Tongue (tissue), 2 donors: ENCODE data around the gene PES1. TPM values are rescaled to one million over a fixed set of nuclear protein-coding genes. Genes with fewer than 3 reads are reported as not detected.
"Not testable (repeated sequence)": the region's sequence is repeated elsewhere in the genome, so short reads cannot be mapped to it uniquely, and the experiment has no call there.

Experiments used
- DNase-seq: peaks from one replicate; pipeline ENCODE4 v3.0.0-alpha.2; 2015
- total RNA-seq: library from RNA; depleted of rRNA; stranded (reverse); fragments of >200 nt; gene quantifications from one replicate; pipeline ENCODE4 v1.2.3, GENCODE V29; 2014

Gene PES1
- total RNA-seq, 1 donor from 2014 or later = 34.2 TPM

DNA sequence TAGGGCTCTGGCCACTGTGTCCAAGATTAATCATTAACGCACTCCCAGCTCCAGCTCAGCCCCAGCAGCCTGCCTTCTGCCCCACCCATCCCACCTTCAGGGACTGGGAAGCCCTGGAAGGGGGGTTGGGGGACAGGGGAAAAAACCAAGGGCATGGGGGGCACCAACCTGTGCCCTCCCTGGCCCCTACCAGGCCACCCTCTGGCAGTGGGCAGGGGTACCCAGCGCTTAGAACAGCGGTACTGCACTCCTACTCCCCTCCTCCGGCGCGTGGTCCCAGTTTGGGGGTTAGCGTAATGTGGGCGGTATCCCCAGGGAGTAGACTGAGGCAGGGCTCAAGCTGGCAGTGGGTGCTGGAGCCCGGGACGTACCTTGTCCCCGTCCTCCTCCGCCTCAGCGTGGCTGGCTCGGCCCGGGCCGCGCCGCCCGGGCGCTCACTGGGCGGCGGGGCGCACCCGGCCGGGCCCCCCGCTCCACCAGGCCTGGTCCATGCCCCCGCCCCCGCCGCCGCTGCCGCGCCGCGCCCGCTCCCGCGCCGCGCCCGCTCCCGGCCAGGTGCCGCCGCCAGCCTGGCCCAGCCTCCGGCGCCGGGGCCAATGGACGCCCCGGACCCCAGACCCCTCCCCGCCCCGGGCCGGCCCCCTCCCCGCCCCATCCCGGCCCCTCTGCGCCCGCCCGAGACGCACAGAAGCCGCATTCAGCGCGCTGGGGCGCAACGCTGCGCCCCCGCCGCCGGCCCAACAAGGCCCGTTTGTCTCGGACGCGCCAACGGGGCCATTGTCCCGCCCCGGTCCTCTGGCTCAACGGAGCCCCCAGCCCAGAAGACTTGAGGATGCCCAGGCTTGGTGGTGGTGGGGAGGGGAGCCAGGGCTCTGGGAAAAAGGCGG is 17.4 kb downstream of the PES1 start, which contains the start of gene GAL3ST1:
TSS of gene GAL3ST1 (minus strand) at position 571 of the 887 bp plus-strand sequence. CDS start 17,273 bp downstream, outside the sequence.
- DNase-seq = peak; percentile 65

DNA sequence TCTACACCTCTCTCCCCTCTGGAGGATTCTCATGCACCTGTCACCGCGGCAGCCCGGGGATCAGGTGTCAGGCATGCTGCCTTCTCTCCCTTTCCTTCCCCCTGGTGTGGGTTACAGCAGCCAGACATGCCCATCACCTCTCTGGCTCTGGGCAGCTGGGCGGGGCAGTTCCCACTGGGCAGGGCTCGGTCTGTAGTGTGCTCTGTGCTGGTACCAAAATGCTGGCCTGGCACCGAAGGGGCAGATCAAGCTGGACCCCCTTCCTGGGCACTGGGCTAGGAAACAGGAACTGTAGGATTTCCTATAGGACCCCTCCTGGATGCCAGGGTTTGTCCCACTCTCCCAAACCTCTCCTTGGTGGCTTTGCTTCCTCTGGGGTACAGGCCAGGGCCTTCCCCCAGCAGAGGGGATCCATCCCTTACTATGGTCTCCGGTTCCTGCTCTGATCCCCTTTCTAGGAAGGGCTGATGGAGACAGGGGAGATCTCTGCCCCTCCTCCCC is 18.1 kb downstream of the PES1 start:
- peak; percentile 54 for DNase-seq

DNA sequence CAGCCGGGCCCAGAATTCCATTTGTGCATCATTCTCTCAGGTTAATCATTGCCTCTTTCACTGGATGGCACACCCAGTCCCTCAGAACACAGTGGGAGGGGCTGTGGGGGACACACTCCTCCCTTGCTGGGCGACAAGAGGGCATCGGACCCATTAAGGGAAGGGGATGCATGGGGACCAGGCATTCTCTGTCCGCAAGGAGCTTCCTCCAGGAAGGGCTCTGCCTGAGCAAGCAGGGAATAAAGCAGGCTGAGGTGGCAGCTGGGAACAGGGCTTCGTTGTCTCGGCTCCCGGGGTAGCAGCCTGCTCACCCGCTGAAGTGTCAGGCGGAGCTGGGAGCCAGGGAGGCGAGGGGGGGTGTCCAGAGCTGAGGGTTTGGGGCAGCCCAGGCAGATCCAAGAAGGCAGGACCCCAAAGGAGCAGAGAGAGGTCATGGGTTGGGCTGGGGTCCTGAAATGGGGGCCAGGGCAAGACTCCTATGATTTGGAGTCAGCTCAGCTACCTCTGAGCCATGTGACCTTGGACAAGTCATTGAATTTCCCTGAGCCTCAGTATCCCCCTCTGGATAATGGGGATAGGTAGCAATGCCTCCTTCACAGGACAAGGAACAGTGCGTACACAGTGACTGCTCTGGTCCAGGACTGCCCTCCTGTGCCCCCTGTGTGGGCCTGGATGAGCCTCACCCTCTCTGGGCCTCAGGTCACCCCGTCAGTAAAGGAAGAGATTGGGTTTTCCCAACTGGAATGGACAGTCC is 18.7 kb downstream of the PES1 start:
- peak; percentile 20 for DNase-seq

DNA sequence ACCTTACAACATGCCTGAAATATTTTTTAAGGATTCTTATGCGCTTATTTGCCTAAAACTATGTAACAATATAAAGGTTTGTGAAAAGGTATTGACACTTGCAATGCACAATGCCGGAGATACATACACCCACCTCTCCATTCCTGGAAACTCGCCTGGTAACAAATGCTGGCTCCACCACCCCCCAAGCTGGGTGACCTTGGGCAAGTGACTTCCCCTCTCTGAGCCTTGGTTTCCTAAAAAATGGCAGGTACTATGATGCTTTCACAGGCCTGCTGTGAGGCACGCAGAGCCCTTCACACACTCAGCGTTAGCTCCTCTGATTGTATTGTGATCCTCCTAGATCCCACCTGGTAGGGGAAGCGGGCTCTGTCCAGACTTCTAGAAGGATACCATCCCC is 19.5 kb downstream of the PES1 start:
- no peak for DNase-seq

DNA sequence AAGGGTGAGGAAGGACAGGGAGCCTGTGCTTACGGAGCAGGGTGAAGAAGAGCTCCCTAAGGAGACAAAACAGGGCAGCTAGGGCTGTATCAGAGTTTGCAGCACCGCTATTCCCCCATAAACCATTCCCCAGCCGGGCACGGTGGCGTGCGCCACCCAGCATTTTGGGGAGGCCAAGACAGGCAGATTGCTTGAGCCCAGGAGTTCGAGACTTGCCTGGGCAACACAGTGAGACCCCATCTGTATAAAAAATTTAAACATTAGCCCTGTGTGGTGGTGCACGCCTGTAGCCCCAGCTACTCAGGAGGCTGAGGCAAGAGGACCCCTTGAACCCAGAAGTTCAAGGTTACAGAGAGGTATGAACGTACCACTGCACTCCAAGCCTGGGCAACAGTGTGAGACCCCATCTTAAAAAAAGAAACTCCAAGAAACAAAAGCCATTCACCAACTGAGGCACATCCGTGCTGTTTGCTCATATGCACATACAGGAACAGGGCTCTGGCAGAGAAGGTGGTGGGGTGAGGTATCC is 22.0 kb downstream of the PES1 start:
- no peak for DNase-seq

DNA sequence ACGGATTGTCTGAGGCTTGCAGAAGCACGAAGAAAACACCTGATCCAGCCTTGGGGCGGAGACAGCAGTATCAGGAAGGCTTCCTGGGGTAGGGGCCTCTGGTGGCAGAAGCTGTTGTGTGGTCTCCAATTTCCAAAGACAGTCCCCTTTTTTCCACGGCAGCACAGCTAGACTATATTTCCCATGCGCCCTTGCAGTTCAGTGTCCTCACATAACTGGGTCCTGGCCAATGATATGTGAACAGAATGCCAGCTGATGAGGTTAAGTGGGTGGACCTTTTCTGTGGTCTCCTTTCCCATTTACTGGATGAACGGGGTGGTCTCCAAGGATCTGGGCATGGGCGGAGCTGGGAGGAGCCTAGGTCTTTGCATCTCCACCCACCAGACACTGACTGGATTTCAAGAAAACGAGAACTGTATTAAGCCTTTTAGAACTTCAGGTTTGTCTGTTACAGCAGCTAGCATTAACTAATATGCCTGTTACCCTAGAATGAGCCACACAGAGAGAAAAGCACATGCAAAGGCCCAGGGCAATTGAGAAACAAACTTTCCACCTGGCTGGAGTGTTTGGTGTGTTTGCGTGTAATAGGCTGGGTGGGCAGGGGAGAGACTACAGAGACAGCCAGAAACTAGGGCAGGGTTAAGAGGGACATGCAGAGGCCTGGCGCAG is 23.4 kb downstream of the PES1 start:
- no peak for DNase-seq

DNA sequence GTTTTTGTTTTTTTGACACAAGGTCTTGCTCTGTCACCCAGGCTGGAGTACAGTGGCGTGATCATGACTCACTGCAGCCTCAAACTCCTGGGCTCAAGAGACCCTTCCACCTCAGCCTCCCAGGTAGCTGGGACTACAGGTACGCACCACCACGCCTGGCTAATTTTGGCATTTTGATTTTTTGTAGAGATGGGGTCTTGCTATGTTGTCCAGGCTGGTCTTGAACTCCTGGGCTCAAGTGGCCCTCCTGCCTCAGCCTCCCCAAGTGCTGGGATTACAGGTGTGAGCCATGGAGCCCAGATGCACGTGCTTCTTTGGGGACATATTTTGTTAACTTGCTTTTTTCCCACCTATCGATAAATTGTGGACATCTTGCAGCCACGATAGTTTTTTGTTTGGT is 24.4 kb downstream of the PES1 start:
- not testable (repeated sequence) for DNase-seq

DNA sequence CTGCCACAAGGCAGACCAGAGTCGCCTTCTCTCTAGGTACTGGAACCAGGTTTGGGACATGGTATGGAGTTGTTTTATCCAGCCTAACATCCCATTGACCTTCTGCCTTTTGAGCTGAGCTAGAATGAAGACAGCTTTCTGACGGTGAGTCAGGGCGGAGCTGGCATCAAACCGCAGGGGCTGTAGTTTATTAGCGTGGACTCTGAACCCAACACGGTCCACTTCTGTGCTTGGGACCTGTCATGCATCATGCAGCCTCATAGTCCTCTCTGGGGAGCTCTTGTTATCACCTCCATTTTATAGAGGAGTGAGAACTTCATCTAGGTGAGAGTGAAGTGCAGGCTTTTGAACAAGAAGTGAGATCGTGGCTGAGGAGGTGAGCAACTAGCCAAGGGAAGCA is 25.6 kb downstream of the PES1 start:
- DNase-seq = no peak

DNA sequence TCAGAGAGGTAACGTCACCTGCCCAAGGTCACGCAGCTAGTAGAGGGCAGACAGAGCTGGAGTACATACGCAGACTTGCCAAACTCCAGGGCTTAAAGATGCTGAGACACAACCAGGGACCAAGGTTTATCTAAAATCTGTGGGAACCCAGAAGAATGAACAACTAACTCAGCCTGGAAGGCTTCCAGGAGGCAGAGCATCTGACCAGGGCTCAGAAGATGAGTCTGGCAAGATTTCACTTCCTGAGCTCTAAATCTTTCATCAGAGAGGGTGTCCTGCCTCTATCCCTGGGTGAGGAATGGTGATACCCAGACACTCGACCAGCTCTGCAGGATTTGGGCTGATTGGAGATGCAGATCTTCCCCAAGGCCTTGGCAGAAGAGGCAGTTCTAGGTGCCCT is 26.4 kb downstream of the PES1 start:
- no peak for DNase-seq

DNA sequence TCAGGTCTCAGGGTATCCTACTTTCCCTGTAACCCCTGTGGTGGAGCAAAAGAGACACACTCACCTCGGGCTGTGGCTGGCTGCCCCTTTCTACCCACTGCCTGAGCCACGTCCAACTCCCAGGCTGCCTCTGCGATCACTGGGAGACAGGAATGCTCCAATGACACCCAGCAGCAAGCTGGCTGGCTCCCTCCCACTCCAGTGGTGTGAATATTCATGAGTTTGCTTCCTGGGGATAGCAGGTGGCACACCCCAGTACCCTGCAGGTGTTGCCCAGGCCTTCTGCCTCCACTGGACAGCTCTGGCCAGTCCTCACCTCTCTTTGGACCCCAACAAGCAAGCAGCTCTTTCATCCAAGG is 27.0 kb downstream of the PES1 start:
- DNase-seq = no peak

DNA sequence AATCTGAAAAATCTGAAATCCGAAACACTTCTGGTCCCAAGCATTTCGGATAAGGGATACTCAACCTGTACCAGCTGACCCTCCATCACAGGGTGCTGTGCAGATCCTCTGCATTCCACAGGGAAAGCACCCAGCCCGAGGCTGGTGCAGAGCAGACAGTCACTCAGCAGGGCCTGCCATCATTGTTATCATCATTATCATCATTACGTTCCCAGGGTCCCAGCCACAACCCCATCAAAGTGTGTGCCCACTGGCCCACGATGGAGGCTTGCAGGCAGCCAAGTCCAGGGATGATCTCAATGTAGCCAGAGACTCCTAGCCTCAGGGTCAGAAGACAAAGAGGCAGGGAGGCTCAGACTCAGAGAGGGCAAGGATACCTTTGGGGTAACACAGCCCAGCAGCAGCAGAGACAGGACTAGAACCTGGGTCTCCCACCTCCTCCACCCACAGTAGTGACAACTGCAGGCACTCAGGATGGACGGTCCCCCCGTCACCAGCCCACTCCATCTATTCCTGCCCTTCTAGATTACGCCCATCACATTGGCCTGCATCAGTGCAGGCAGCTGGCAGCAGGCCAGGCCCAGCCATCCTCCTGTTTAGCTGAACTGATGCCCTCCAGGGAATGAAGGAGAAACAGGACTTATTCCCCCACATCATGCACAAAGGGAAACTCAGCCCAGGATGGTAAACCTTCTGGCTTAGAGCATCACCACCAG is 27.5 kb downstream of the PES1 start:
- no peak for DNase-seq

DNA sequence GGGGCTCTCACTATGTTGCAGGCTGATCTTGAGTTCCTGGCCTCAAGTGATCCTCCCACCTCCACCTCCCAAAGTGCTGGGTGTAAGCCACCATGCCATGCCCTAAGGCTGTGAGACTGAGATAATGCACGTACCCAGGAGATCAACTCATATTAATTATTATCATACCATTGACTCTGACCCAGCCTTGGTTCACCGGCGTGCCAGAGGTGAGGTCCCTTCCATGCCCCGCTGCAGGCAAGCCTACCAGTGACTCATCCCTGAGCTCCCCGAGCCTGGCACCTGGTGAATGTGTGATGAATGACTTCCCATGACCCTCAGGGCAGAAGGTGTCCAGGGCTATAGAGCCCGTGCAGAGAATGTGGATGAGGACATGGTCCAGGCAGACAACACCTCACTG is 29.3 kb downstream of the PES1 start:
- no peak for DNase-seq

DNA sequence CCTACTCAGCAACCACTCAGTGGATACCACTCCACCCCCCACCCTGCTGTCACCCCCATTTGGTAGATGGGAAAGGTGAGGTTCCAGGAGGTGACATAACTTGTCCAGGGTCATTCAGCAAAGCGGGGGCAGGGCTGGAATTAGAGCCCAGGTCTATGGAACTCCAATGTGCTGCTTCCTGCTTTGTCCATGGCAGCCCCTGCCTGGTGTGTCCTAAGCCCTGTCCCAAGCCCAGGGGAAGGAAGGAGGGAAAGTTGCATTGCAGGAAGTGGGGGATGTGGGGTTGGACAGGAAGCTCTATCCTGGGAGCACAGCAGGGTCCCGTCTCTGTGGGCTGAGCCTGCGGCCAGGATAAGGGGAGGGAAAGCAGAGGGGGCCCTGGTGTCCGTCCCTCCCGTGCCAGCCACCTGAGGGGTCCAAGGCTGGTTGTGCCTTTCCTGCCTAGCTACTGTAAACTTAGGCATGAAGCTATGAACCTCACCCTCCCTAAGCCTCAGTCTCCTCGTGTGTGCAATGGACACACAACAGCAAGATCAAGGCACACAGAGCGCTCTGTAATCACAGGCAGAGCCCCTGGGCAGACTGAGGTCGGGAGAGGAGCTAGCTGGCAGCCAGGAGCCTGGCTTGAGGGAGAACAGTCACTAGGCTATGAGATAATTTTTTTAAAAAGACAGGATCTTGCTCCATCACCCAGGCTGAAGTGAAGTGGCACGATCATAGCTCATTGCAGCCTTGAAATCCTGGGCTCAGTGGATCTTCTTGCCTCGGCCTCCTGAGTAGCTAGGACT is 30.1 kb downstream of the PES1 start:
- DNase-seq = no peak

DNA sequence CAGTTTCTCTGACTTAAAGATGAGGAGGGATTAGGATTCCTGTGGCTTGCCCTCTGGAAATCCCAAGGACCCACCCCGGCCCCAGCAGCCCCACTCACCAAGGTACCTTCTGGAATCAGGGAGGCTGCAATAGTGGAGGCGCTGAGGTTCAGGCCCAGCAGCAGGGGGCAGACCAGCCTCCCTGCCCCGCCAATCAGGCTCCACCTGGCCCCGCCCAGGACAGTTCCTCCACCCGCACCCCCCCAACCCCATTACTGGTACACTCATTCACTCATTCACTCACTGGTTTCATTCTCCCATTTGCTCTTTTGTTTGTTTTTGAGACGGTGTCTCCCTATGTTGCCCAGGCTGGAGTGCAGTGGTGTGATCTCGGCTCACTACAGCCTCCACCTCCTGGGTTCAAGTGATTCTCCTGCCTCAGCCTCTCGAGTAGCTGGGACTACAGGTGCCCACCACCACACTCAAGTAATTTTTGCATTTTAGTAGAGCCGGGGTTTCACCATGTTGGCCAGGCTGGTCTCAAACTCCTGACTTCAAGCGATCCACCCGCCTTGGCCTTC is 31.0 kb downstream of the PES1 start:
- DNase-seq = not testable (repeated sequence)

DNA sequence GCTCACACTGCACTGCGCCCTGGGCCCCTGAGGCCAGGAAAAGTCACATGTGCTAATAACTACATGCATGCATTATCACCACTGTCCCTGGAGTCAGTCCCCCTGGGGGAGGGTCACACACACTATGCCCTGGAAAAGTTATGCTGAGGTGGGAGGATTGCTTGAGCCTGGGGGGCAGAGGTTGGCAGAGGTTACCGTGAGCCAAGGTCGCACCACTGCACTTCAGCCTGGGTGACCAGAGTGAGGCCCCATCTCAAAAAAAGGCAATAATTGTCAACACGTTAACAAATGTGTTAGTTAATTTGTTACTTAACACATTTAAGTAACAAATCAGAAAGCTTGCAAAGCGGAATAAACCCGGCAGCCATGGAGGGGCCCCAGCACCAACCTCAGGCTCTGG is 31.8 kb downstream of the PES1 start:
- no peak for DNase-seq

DNA sequence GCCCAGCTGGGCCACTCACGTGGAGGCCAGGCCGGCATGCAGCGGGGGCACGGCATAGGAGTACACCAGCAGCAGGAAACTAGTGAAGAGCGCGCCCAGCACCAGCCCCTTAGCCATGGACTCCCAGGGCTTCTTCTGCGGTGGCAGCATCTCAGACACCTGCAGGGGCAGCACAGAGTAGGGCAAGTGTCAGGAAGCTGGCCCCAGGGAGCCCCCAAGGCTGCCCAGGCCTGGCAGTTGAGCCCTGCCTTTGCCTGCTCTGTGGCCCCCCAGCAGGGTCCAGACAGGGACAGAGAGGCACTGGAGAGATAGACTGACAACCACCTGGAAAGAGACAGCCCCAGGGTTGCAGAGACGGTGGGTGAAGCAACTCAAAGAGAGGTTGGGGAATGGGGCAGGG is 34.5 kb downstream of the PES1 start:
- DNase-seq = no peak

DNA sequence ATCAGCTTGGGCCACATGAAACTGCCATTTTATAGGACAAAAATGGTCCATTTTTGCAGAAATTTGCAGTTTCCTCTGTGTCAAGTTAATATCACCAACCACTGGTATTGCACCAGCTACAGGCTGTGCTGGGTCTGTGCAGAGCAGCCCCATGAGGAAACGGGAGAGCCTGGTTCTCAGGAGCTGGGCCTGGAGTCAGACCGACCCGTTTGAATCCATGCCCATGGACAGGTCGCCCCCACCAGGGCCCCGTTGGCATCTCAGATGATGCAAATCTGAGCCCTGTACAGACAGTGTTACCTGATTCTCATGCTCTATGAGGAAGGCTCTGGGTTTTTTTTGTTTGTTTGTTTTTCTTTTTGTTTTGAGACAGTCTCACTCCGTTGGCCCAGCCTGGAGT is 35.3 kb downstream of the PES1 start:
- no peak for DNase-seq

DNA sequence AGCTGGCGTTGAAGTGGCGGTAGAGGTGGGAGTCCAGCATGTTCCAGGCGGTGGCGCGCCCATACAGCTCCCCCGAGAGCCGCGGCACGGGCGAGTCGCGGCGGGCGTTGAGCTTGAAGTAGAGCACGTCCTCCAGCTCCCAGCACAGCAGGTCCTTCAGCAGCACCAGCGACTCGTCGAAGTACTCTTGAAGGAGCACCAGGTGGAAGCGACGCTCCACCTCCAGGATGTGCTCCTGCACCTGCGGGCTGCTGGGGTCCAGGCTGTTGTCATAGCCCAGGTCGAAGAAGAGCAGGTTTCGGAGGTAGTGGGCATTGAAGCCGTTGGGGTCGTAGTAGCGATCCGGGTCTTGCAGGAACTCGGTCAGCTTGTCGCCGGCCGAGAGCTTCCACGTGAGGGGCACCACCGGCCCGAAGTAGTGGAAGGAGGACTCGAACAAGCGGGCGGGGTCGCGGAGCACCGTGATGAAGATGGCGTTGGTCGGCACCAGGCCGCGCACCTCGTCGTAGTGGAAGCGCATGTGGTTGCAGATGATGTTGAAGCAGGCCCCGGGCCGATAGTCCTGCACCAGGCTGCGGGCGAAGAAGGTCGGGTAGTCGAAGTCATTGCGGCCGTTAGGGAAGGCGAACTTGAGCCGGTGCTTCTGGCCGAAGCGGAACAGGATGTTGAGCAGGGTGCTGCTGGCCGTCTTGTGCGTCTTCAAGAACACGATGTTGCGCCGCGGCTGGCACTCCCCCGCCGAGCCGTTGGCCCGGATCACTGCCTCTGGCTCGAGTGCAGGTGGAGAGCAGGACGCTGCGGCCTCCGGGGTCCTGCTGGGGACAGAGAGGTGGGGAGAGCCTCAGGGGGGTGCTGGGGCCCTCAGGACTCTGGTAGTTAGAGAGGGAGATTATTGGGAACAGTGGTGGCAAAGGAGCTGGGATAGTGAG is 36.2 kb downstream of the PES1 start:
- DNase-seq = no peak

DNA sequence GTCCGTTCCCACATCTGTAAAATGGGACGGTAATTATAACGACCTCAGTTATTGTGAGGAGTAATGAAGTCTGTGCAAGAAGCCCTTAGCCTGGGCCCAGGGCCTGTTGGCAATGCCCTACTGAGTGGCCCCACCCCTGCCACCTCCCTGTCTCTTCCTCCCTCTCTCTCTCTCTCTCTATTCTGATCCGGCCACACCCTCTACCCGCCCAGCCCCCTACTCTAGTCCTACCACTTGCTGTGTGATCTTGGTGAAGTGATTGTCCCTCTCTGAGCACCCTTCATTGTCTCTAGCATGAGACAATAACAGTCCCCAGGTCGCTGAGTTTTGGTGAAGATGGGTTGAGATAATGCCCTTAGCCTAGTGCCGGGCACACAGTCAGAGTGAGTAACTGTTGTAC is 37.7 kb downstream of the PES1 start:
- DNase-seq = no peak

DNA sequence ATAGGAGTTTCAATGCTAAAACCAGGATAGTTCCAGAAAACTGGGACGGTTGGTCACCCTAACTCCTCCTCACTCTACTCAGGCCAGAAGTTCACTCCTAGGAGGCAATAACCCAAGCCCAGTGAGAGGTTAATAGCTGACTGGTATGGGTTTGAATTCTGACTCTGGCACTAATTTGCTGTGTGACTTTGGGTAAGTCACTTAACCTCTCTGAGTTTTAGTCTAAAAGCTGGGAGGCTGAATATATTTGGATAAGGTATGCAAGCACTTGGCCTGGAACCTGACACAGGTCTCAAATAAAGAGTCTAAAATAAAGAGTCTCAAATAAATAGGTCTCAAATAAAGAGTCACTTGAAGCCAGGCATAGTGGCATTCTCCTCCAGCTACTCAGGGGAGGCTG is 39.0 kb downstream of the PES1 start:
- DNase-seq = no peak
